ENCODE measurements around the gene PIGM. TPM values are rescaled to one million over a fixed set of nuclear protein-coding genes. Genes with fewer than 3 reads are reported as not detected.

PIGM gene
- total and polyA plus RNA-seq, 2 of the 13 experiments (the other 11 are each of a cell fraction or from before 2014, with no cell fraction given): 3.4 to 4.6 TPM

DNA sequence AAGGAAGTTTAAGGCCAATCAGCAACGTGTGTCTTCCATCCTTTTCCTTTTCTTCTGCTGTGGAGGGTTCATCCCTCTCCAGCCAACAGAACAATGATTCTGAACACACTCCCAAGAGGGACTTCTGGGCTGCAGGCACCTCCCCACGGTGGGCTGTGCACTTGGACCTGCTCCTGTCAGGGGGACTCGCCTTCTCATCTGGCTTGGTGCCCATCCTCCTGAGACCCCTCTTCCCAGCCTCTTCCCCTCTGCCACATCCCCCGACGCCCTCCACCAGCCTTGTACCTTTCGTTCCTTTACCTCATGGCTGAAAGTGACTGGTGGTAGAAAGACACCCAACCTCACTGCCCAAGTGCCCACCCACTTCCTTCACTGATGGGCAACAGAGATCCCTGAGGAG lies 51.7 kb downstream of the PIGM start (continued):
- TF ChIP-seq ZNF296 (CRISPR knock-in tag; conservative IDR thresholded peaks at IDR 0.05) (no peak), HDAC6 (IDR thresholded peaks at IDR 0.05; ENCODE audit: low read depth, low read length) (no peak)

DNA sequence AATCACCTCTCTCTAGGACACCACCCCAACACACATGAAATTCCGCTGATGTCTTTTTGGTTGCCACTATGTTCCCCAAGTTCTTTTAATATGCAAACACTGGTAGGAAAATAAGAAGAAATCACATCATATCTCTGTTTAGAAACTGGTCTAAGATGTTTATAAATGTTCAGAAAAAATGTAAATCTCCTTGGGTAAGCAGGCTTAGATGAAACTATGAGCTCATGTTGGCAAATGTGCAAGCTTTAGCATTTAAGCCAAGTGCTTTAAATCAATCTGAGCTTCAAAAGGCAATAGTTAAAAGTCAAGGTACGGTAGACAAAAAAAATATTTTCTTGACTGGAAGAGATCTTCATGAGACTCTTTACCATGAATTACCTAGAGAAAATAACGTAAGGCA lies 52.5 kb downstream of the PIGM start:
- H2AFZ ChIP-seq (ENCODE audit: low read length): no peak overlapping the region
- intact Hi-C loops (cut with micrococcal nuclease; ENCODE audit: unreplicated experiment): no loop called here
- H3K36me3 ChIP-seq (replicated peaks in 1 of 2; ENCODE audit: control insufficient read depth in 1 of 2, insufficient read depth in 2 of 2, low read length in 2 of 2): no peaks in the 10 kb centered on the region
- H3K79me2 ChIP-seq (ENCODE audit: insufficient read depth, low read length): no peaks in the 10 kb centered on the region
- DNase-seq (ENCODE audit: low spot score) (no peak), ATAC-seq (no peak), FAIRE-seq (no peak)
- H3K4me2 ChIP-seq (ENCODE audit: low read depth, low read length): no peak overlapping the region
- in situ Hi-C loops (cut with HindIII; ENCODE audit: extremely low pct_ligation_motif_present, low pct_unique_long_range_greater_than_20kb): no loop called here
- TF ChIP-seq HMGA1 (CRISPR knock-in tag; conservative IDR thresholded peaks at IDR 0.05) (no peak), ZNF547 (CRISPR knock-in tag; IDR thresholded peaks at IDR 0.05) (no peak), TP53 (CRISPR knock-in tag; conservative IDR thresholded peaks at IDR 0.05) (no peak), PTBP1 (IDR thresholded peaks at IDR 0.05; ENCODE audit: low read depth, low read length, poor library complexity, severe bottlenecking) (no peak), KMT2B (CRISPR knock-in tag; IDR thresholded peaks at IDR 0.05) (no peak), ZNF335 (CRISPR knock-in tag; IDR thresholded peaks at IDR 0.05) (no peak), ZFP36L2 (CRISPR knock-in tag; IDR thresholded peaks at IDR 0.05) (no peak), HNRNPH1 (optimal IDR thresholded peaks at IDR 0.05; ENCODE audit: low read depth, low read length) (no peak)
- TF ChIP-seq, protein P1, sequence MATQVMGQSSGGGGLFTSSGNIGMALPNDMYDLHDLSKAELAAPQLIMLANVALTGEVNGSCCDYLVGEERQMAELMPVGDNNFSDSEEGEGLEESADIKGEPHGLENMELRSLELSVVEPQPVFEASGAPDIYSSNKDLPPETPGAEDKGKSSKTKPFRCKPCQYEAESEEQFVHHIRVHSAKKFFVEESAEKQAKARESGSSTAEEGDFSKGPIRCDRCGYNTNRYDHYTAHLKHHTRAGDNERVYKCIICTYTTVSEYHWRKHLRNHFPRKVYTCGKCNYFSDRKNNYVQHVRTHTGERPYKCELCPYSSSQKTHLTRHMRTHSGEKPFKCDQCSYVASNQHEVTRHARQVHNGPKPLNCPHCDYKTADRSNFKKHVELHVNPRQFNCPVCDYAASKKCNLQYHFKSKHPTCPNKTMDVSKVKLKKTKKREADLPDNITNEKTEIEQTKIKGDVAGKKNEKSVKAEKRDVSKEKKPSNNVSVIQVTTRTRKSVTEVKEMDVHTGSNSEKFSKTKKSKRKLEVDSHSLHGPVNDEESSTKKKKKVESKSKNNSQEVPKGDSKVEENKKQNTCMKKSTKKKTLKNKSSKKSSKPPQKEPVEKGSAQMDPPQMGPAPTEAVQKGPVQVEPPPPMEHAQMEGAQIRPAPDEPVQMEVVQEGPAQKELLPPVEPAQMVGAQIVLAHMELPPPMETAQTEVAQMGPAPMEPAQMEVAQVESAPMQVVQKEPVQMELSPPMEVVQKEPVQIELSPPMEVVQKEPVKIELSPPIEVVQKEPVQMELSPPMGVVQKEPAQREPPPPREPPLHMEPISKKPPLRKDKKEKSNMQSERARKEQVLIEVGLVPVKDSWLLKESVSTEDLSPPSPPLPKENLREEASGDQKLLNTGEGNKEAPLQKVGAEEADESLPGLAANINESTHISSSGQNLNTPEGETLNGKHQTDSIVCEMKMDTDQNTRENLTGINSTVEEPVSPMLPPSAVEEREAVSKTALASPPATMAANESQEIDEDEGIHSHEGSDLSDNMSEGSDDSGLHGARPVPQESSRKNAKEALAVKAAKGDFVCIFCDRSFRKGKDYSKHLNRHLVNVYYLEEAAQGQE (IDR thresholded peaks at IDR 0.05; ENCODE audit: borderline replicate concordance in 1 of 2, low read depth in 1 of 2, low read length in 2 of 2): no peak
- TF ChIP-seq, protein P2, sequence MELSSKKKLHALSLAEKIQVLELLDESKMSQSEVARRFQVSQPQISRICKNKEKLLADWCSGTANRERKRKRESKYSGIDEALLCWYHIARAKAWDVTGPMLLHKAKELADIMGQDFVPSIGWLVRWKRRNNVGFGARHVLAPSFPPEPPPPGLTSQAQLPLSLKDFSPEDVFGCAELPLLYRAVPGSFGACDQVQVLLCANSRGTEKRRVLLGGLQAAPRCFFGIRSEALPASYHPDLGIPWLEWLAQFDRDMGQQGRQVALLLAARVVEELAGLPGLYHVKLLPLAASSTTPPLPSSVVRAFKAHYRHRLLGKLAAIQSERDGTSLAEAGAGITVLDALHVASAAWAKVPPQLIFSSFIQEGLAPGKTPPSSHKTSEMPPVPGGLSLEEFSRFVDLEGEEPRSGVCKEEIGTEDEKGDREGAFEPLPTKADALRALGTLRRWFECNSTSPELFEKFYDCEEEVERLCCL (CRISPR knock-in tag; IDR thresholded peaks at IDR 0.05; ENCODE audit: borderline replicate concordance): no peak
- H3K9ac ChIP-seq (ENCODE audit: insufficient read depth, low read depth, low read length): no peak overlapping the region
- H3K9me3 ChIP-seq (ENCODE audit: low read length): no peaks in the 10 kb centered on the region
- no peak overlapping the region for H3K27ac ChIP-seq (ENCODE audit: extremely low read length, insufficient read depth, low read length)
- peaks cover 1 to 10% of the 10 kb centered on the region in 2 experiments; a peak in 1 of 5 replicates for H3K27me3 ChIP-seq (ENCODE audit: control insufficient read depth in 1 of 2, insufficient read depth in 2 of 2, low read length in 2 of 2)
- no peaks in the 10 kb centered on the region for H4K20me1 ChIP-seq (ENCODE audit: insufficient read depth, low read length)
- H3K4me3 ChIP-seq (replicated peaks in 1 of 3; ENCODE audit: insufficient read depth in 1 of 3, low read depth in 2 of 3, low read length in 3 of 3): no peak overlapping the region
- no TSS peak for BruUV-seq (replicated peaks)
- WGBS (ENCODE audit: low lambda C conversion rate): 27% methylated on average over 3 of the region's 3 CpGs
- POLR2A ChIA-PET: no interaction called here
- no peaks in the 10 kb centered on the region for H3K4me1 ChIP-seq (ENCODE audit: insufficient read depth, low read length)
- CTCF ChIA-PET (ENCODE audit: low intra/inter-chr PET ratio, low total read pairs): no interaction called here
